ENCODE data around the gene NOTO. TPM values are rescaled to one million over a fixed set of nuclear protein-coding genes. Genes with fewer than 3 reads are reported as not detected.
A peak's percentile ranks its signal among the peaks of the same experiment; 100 is the strongest.

The NOTO gene
- total and polyA plus RNA-seq, 2 experiments from 2014 or later = not detected

- TF ChIP-seq CTCF (IDR thresholded peaks at IDR 0.05; ENCODE audit: poor library complexity) = no peak
- no peak for TF ChIP-seq EZH2phosphoT487 (IDR thresholded peaks at IDR 0.05; ENCODE audit: low read depth, severe bottlenecking, unreplicated experiment)
- TF ChIP-seq EZH2 (IDR thresholded peaks at IDR 0.05; ENCODE audit: borderline replicate concordance) = no peak
- Histone ChIP-seq H3K27ac (no peak overlapping the region), H3K27me3 (no peaks in the 10 kb centered on the region), H3K4me2 (peak overlapping the region; percentile 92), H3K4me3 (no peak overlapping the region), H3K4me1 (ENCODE audit: insufficient read depth) (peaks cover 6% of the 10 kb centered on the region), H3K9me2 (replicated peaks; ENCODE audit: insufficient read depth) (no peaks in the 10 kb centered on the region), H3K36me3 (replicated peaks; ENCODE audit: insufficient read depth, low read depth) (no peaks in the 10 kb centered on the region), H2AFZ (no peak overlapping the region), H3K79me2 (peaks cover 75% of the 10 kb centered on the region), H4K20me1 (ENCODE audit: insufficient read depth, poor library complexity, severe bottlenecking) (peaks cover 70% of the 10 kb centered on the region), H3K9me3 (ENCODE audit: low read depth) (no peaks in the 10 kb centered on the region)
- DNase-seq (ENCODE audit: low spot score) = no peak
- 85% methylated on average over 1 of the region's 1 CpG for WGBS (ENCODE audit: low lambda C conversion rate, missing lambda C conversion rate)
Observed at GRCh38 chr2:73237168-73237567, 34.8 kb downstream of the NOTO start.

DNA sequence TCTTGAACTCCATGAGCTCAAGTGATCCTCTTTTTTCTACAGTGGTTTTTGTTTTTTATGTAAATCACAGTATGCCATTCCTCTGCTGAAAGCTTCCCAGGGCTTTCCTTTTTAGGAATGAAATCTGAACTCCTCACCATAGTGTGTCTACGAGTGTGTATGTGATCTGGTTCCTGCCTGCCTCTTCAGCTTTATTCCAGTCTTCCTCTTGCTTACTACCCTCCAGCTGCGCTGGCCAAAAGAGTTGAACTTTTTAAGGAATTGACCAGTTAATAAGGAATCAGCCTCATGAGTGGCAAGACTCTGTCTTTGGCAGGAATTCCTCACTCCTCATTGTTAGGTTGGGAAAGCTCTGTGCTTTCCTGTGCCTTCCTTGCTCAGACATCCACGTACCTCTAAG is 35.8 kb downstream of the NOTO start:
- no peak for DNase-seq (ENCODE audit: low spot score)
- TF ChIP-seq EZH2phosphoT487 (IDR thresholded peaks at IDR 0.05; ENCODE audit: low read depth, severe bottlenecking, unreplicated experiment) (no peak), EZH2 (IDR thresholded peaks at IDR 0.05; ENCODE audit: borderline replicate concordance) (no peak), CTCF (IDR thresholded peaks at IDR 0.05; ENCODE audit: poor library complexity) (no peak)
- H3K4me3 ChIP-seq = no peak overlapping the region
- H3K27me3 ChIP-seq = no peaks in the 10 kb centered on the region
- H3K27ac ChIP-seq = no peak overlapping the region
- 76% methylated on average over 3 of the region's 3 CpGs for WGBS (ENCODE audit: low lambda C conversion rate, missing lambda C conversion rate)
- H3K36me3 ChIP-seq (replicated peaks; ENCODE audit: insufficient read depth, low read depth) = no peaks in the 10 kb centered on the region
- H3K9me3 ChIP-seq (ENCODE audit: low read depth) = no peaks in the 10 kb centered on the region
- no peak overlapping the region for H2AFZ ChIP-seq
- H3K4me2 ChIP-seq = no peak overlapping the region
- H3K4me1 ChIP-seq (ENCODE audit: insufficient read depth) = peaks cover 6% of the 10 kb centered on the region
- no peaks in the 10 kb centered on the region for H3K9me2 ChIP-seq (replicated peaks; ENCODE audit: insufficient read depth)
- H4K20me1 ChIP-seq (ENCODE audit: insufficient read depth, poor library complexity, severe bottlenecking) = peaks cover 77% of the 10 kb centered on the region
- peaks cover 82% of the 10 kb centered on the region for H3K79me2 ChIP-seq

GRCh38 chr2:73238976-73239375 is 36.6 kb downstream of the NOTO start:
- no peaks in the 10 kb centered on the region for H3K27me3 ChIP-seq

More at GRCh38 chr2:73238976-73239375, 36.6 kb downstream of the NOTO start:
- Histone ChIP-seq H3K4me1 (ENCODE audit: insufficient read depth) (peaks cover 6% of the 10 kb centered on the region), H4K20me1 (ENCODE audit: insufficient read depth, poor library complexity, severe bottlenecking) (peaks cover 85% of the 10 kb centered on the region), H3K9me2 (replicated peaks; ENCODE audit: insufficient read depth) (no peaks in the 10 kb centered on the region), H3K4me2 (no peak overlapping the region), H3K79me2 (peaks cover 88% of the 10 kb centered on the region), H3K27ac (no peak overlapping the region), H3K4me3 (no peak overlapping the region), H3K9me3 (ENCODE audit: low read depth) (no peaks in the 10 kb centered on the region), H3K36me3 (replicated peaks; ENCODE audit: insufficient read depth, low read depth) (no peaks in the 10 kb centered on the region), H2AFZ (no peak overlapping the region)
- TF ChIP-seq CTCF (IDR thresholded peaks at IDR 0.05; ENCODE audit: poor library complexity) (no peak), EZH2 (IDR thresholded peaks at IDR 0.05; ENCODE audit: borderline replicate concordance) (no peak), EZH2phosphoT487 (IDR thresholded peaks at IDR 0.05; ENCODE audit: low read depth, severe bottlenecking, unreplicated experiment) (no peak)
- no peak for DNase-seq (ENCODE audit: low spot score)
- WGBS (ENCODE audit: low lambda C conversion rate, missing lambda C conversion rate) = 86% methylated on average over 1 of the region's 1 CpG

All from hepatocyte (in vitro differentiated cells).